Measurements from ENCODE around the gene DHTKD1. TPM values are rescaled to one million over a fixed set of nuclear protein-coding genes. Genes with fewer than 3 reads are reported as not detected.
"Not testable (repeated sequence)": the region's sequence is repeated elsewhere in the genome, so short reads cannot be mapped to it uniquely, and the experiment has no call there.

The DHTKD1 gene
- total and polyA plus RNA-seq, 5 experiments from 2014 or later, result 5.4 to 18.2 (median 8.0) TPM

- Mint-ChIP-seq H3K4me1 (peaks cover 8 to 54% (median 26%) of the 10 kb centered on the region in 4 donors), H3K36me3 (peaks cover 4 to 8% (median 6%) of the 10 kb centered on the region in 3 donors), H3K4me3 (no peak overlapping the region), H3K27ac (no peak overlapping the region), H3K27me3 (no peaks in the 10 kb centered on the region), H3K9me3 (no peaks in the 10 kb centered on the region)
- ATAC-seq, result no peak
- POLR2A ChIA-PET, result interaction anchor here (0.6 kb wide), 1 partner anchor 23 kb away, joined by 3 read pairs; no protein-coding TSS in a partner anchor
- no peak for DNase-seq
These were observed 4.8 kb downstream of the DHTKD1 start for GRCh38 chr10:12073526-12073925.

- H3K36me3 Mint-ChIP-seq, result peaks cover 4 to 28% (median 6%) of the 10 kb centered on the region in 3 donors
- peak overlapping the region in 2 of 10 donors; percentile 88 to 92 for H3K27ac Mint-ChIP-seq
- POLR2A ChIA-PET, result no interaction called here
- DNase-seq (peak in 1 of 10 donors; percentile 4), ATAC-seq (peak in 1 of 2 donors; percentile 42)
- no peaks in the 10 kb centered on the region for H3K27me3 Mint-ChIP-seq
- no peaks in the 10 kb centered on the region for H3K9me3 Mint-ChIP-seq
- peak overlapping the region in 1 of 10 donors; percentile 36 for H3K4me3 Mint-ChIP-seq
- peaks cover 6 to 36% (median 8%) of the 10 kb centered on the region in 4 donors for H3K4me1 Mint-ChIP-seq
These were observed 8.9 kb downstream of the DHTKD1 start for GRCh38 chr10:12077580-12078180.

DNA sequence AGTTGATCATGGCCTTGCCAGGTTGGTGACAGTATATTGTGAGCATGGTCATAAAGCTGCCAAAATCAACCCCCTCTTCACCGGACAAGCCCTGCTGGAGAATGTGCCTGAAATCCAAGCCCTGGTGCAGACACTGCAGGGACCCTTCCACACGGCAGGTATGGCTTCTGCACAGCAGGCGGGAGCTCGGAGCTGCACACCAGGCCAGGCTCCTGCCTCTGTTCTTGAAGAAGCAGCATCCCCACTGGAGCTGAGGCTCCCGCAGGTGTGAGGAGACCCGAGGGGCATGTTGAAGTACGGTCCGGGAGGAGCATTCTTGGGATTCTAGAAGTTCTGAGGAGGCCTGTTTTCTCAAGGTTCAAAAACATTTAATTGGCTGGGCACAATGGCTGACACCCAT lies 12.7 kb downstream of the DHTKD1 start:
- Mint-ChIP-seq H3K27me3 (no peaks in the 10 kb centered on the region), H3K27ac (no peak overlapping the region), H3K9me3 (no peaks in the 10 kb centered on the region), H3K36me3 (peaks cover 4 to 52% (median 9%) of the 10 kb centered on the region in 3 donors), H3K4me3 (no peak overlapping the region), H3K4me1 (peaks cover 4 to 22% (median 5%) of the 10 kb centered on the region in 4 donors)
- no peak for DNase-seq
- POLR2A ChIA-PET, result interaction anchor here (0.7 kb wide), 1 partner anchor 494 kb away, joined by 5 read pairs; no protein-coding TSS in a partner anchor
- no peak for ATAC-seq

- DNase-seq (no peak), ATAC-seq (no peak)
- Mint-ChIP-seq H3K36me3 (peaks cover 4 to 58% (median 9%) of the 10 kb centered on the region in 3 donors), H3K27me3 (no peaks in the 10 kb centered on the region), H3K4me3 (no peak overlapping the region), H3K27ac (no peak overlapping the region), H3K9me3 (no peaks in the 10 kb centered on the region), H3K4me1 (peaks cover 4 to 22% (median 5%) of the 10 kb centered on the region in 4 donors)
- POLR2A ChIA-PET, result no interaction called here
These were observed 13.3 kb downstream of the DHTKD1 start for GRCh38 chr10:12081879-12082557.

- H3K9me3 Mint-ChIP-seq, result no peaks in the 10 kb centered on the region
- POLR2A ChIA-PET, result no interaction called here
- H3K36me3 Mint-ChIP-seq, result peaks cover 0 to 83% (median 36%) of the 10 kb centered on the region in 3 donors
These were observed 20.2 kb downstream of the DHTKD1 start for GRCh38 chr10:12088919-12089318.

DNA sequence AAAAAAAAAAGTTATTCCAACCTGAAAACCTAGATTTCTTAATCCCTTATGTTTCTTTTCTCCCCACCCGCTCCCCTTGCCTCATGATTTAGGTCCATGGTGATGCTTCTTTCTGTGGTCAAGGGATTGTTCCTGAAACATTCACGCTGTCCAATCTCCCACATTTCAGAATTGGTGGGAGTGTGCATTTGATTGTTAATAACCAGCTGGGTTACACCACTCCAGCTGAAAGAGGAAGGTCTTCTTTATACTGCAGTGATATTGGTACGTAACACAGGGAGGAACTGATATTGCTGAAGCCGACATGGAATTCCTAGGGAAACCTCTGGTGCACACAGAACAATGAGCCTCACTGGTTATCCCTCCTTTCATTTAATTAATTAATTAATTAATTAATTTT lies 22.7 kb downstream of the DHTKD1 start:
- H3K9me3 Mint-ChIP-seq, result no peaks in the 10 kb centered on the region
- H3K27me3 Mint-ChIP-seq, result no peaks in the 10 kb centered on the region
- ATAC-seq (no peak), DNase-seq (no peak)
- peaks cover 0 to 74% (median 36%) of the 10 kb centered on the region in 3 donors for H3K36me3 Mint-ChIP-seq
- H3K4me1 Mint-ChIP-seq, result peaks cover 0 to 2% (median 2%) of the 10 kb centered on the region in 4 donors
- no peak overlapping the region for H3K4me3 Mint-ChIP-seq
- H3K27ac Mint-ChIP-seq, result peak overlapping the region in 1 of 10 donors; percentile 82
- POLR2A ChIA-PET, result interaction anchor here (0.6 kb wide), 1 partner anchor 8 kb away, joined by 6 read pairs; no protein-coding TSS in a partner anchor

More at GRCh38 chr10:12088919-12089318, 20.2 kb downstream of the DHTKD1 start:
- Mint-ChIP-seq H3K4me1 (peaks cover 0 to 2% (median 1%) of the 10 kb centered on the region in 4 donors), H3K4me3 (no peak overlapping the region), H3K27me3 (no peaks in the 10 kb centered on the region), H3K27ac (peak overlapping the region in 2 of 10 donors; percentile 34 to 48)
- ATAC-seq (no peak), DNase-seq (no peak)

DNA sequence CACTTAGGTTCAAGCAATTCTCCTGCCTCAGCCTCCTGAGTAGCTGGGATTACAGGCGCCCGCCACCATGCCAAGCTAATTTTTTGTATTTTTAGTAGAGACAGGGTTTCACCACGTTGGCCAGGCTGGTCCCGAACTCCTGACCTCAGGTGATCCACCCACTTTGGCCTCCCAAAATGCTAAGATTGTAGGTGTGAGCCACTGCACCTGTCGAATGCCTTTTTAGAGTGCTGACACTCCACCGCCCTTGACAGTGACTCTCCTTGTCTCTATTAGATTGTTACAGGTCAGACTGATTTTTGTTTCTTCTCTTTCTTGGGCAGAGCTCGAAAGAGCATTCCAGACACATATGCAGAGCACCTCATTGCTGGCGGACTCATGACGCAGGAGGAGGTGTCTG lies 28.6 kb downstream of the DHTKD1 start:
- peak overlapping the region in 1 of 10 donors; percentile 25 for H3K27ac Mint-ChIP-seq

GRCh38 chr10:12097791-12098190 lies 29.0 kb downstream of the DHTKD1 start:
- no peaks in the 10 kb centered on the region for H3K27me3 Mint-ChIP-seq
- no peak for DNase-seq
- H3K36me3 Mint-ChIP-seq, result peaks cover 0 to 68% (median 37%) of the 10 kb centered on the region in 3 donors
- POLR2A ChIA-PET, result no interaction called here
- ATAC-seq, result no peak
- H3K9me3 Mint-ChIP-seq, result no peaks in the 10 kb centered on the region
- no peak overlapping the region for H3K4me3 Mint-ChIP-seq
- no peak overlapping the region for H3K27ac Mint-ChIP-seq
- H3K4me1 Mint-ChIP-seq, result peaks cover 0 to 2% (median 0%) of the 10 kb centered on the region in 4 donors

More for the DNA sequence above, 28.6 kb downstream of the DHTKD1 start:
- H3K9me3 Mint-ChIP-seq, POLR2A ChIA-PET, H3K4me3 Mint-ChIP-seq, DNase-seq, H3K27me3 Mint-ChIP-seq, H3K4me1 Mint-ChIP-seq, ATAC-seq: not testable (repeated sequence)
- peaks cover 0 to 71% (median 34%) of the 10 kb centered on the region in 3 donors for H3K36me3 Mint-ChIP-seq

GRCh38 chr10:12098966-12099365 lies 30.2 kb downstream of the DHTKD1 start:
- H3K36me3 Mint-ChIP-seq, result peaks cover 0 to 66% (median 40%) of the 10 kb centered on the region in 3 donors
- DNase-seq, result no peak
- H3K27me3 Mint-ChIP-seq, result no peaks in the 10 kb centered on the region
- peaks cover 0 to 1% (median 0%) of the 10 kb centered on the region in 4 donors for H3K4me1 Mint-ChIP-seq
- no peaks in the 10 kb centered on the region for H3K9me3 Mint-ChIP-seq
- no peak for ATAC-seq
- H3K27ac Mint-ChIP-seq, result no peak overlapping the region
- POLR2A ChIA-PET, result no interaction called here
- H3K4me3 Mint-ChIP-seq, result no peak overlapping the region

- no peak for DNase-seq
These were observed 35.0 kb downstream of the DHTKD1 start for GRCh38 chr10:12103802-12104201.

GRCh38 chr10:12107781-12108180 lies 39.0 kb downstream of the DHTKD1 start:
- no peak for ATAC-seq
- Mint-ChIP-seq H3K4me1 (peaks cover 7 to 14% (median 9%) of the 10 kb centered on the region in 4 donors), H3K36me3 (peaks cover 5 to 65% (median 21%) of the 10 kb centered on the region in 3 donors), H3K27ac (no peak overlapping the region), H3K9me3 (no peaks in the 10 kb centered on the region), H3K27me3 (no peaks in the 10 kb centered on the region), H3K4me3 (no peak overlapping the region)
- POLR2A ChIA-PET, result no interaction called here
- no peak for DNase-seq

More at GRCh38 chr10:12103802-12104201, 35.0 kb downstream of the DHTKD1 start:
- no peaks in the 10 kb centered on the region for H3K27me3 Mint-ChIP-seq
- no peak overlapping the region for H3K27ac Mint-ChIP-seq
- peaks cover 0 to 86% (median 42%) of the 10 kb centered on the region in 3 donors for H3K36me3 Mint-ChIP-seq
- POLR2A ChIA-PET, result interaction anchor here (0.6 kb wide), 1 partner anchor 23 kb away, joined by 4 read pairs; no protein-coding TSS in a partner anchor
- ATAC-seq, result no peak
- H3K4me3 Mint-ChIP-seq, result no peak overlapping the region
- no peaks in the 10 kb centered on the region for H3K9me3 Mint-ChIP-seq
- H3K4me1 Mint-ChIP-seq, result no peaks in the 10 kb centered on the region

DNA sequence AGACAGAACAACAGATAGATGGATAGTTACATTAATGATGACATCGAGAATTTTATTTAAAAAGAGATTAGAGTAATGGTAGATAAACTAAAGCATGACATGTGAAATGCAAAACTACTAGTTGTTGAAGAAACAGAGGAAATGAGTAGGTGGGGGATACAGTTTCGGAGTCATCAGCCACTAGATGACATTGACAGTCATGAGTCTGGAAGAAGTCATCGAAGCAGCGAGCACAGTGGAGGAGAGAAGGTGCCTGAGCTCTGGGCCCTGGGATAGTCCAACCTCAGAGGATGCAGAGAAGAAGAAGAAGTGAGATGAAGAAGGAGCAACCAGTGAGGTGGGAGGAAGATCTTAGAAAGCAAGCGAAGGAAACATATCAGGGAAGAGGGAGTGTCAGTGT lies 40.5 kb downstream of the DHTKD1 start:
- no peak for ATAC-seq
- H3K27me3 Mint-ChIP-seq, result no peaks in the 10 kb centered on the region
- no peak overlapping the region for H3K4me3 Mint-ChIP-seq
- POLR2A ChIA-PET, result no interaction called here
- peaks cover 5 to 53% (median 16%) of the 10 kb centered on the region in 3 donors for H3K36me3 Mint-ChIP-seq
- peak overlapping the region in 4 of 10 donors; percentile 6 to 58 (median 22) for H3K27ac Mint-ChIP-seq
- H3K9me3 Mint-ChIP-seq, result no peaks in the 10 kb centered on the region
- H3K4me1 Mint-ChIP-seq, result peaks cover 8 to 23% (median 14%) of the 10 kb centered on the region in 4 donors
- no peak for DNase-seq

DNA sequence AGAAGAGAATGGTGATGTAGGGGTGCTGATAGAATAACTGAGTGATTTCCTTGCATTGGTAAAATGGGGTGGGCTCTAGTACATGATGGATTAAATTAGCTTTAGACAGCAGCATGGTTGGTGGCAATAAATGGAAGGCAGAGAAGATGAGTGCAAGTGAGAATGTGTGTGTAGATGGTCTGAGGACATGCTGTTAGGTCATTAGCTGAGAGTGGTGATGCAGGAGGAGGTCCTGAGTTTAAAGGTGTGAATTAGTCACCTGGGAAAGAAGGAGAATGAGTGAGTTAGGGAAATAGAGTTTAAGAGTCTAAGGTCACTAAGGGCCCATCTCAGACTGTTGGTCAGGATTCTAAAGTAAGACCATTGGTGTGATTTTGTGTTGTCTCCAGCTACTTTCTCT lies 42.8 kb downstream of the DHTKD1 start:
- DNase-seq, result no peak
- Mint-ChIP-seq H3K9me3 (no peaks in the 10 kb centered on the region), H3K4me1 (peaks cover 8 to 23% (median 14%) of the 10 kb centered on the region in 4 donors), H3K27me3 (no peaks in the 10 kb centered on the region), H3K36me3 (peaks cover 5 to 41% (median 7%) of the 10 kb centered on the region in 3 donors), H3K27ac (peak overlapping the region in 7 of 10 donors; percentile 0 to 82 (median 57)), H3K4me3 (peak overlapping the region in 1 of 10 donors; percentile 3)
- POLR2A ChIA-PET, result interaction anchor here (1.4 kb wide), 1 partner anchor 17 kb away, joined by 7 read pairs; no protein-coding TSS in a partner anchor
- ATAC-seq, result no peak

Measured in naive thymus-derived CD8-positive, alpha-beta T cell (primary cell).